Choroid plexus epithelial cell (primary cell): ENCODE measurements around the gene UBE2L3.
A peak's percentile ranks its signal among the peaks of the same experiment; 100 is the strongest.

Source experiments
- DNase-seq: peaks from one replicate; pipeline ENCODE4 v3.0.0-alpha.2; 2010; ENCODE audit warnings: low read depth
- H3K4me3 ChIP-seq: 2 replicates; pipeline ENCODE4 v1.5.1; 2011; ENCODE audit warnings: low read depth, mild to moderate bottlenecking, control low read depth, low read length, moderate library complexity
- TF ChIP-seq, protein P1 (sequence below): conservative IDR thresholded peaks from 2 replicates; pipeline ENCODE4 v1.5.1; 2011; ENCODE audit warnings: low read depth, mild to moderate bottlenecking, control low read depth, inconsistent platforms, low read length, moderate library complexity

Gene UBE2L3

DNA sequence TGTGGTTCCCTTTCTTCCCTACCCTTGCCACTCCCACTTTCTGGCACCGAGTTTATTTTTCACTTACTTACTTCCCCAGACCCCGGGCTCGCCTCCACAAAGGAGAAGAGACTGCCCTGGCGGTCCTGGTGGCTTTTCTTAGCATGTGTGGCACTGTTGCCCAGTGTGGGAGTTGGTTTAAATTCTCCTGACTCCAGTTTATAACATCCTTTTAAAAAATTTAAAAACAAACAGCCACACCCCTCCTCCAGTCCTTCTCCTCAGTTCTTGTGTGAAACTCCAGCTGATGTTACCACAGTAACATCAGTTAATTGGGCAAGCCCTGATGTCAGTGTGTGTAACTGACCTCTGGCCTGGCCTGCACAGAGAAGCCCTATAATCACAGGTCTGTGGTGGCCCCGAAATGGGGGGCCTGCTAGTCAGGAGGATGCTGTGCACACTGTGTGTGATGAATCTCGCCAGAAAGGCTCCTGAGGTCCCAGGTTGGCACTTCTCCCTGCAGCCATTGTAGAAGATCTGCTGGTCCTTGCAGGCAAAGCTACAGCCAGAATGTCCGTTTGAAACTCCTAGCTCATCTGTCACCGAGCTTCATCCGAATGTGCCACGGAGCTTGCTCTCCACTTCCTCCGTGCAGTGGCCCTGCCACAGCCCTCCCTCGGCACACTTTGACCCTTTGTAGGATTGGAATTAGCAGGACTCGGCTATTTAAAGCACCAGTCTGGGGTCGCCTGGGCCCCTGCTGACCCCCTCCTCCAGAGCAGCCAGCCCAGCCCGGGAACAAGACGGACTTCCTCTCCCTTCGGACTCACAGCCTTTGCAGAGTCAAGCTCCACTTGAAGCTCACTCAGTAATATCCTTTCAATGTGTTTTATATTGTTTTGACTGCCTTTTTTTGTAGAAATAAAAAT is 54.8 kb downstream of the UBE2L3 start:
- TF ChIP-seq, protein P1, sequence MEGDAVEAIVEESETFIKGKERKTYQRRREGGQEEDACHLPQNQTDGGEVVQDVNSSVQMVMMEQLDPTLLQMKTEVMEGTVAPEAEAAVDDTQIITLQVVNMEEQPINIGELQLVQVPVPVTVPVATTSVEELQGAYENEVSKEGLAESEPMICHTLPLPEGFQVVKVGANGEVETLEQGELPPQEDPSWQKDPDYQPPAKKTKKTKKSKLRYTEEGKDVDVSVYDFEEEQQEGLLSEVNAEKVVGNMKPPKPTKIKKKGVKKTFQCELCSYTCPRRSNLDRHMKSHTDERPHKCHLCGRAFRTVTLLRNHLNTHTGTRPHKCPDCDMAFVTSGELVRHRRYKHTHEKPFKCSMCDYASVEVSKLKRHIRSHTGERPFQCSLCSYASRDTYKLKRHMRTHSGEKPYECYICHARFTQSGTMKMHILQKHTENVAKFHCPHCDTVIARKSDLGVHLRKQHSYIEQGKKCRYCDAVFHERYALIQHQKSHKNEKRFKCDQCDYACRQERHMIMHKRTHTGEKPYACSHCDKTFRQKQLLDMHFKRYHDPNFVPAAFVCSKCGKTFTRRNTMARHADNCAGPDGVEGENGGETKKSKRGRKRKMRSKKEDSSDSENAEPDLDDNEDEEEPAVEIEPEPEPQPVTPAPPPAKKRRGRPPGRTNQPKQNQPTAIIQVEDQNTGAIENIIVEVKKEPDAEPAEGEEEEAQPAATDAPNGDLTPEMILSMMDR, result no peak
- H3K4me3 ChIP-seq, result no peak overlapping the region
- no peak for DNase-seq

GRCh38 chr22:21622919-21623647 is 55.6 kb downstream of the UBE2L3 start:
- no peak for DNase-seq
- TF ChIP-seq, protein P1, result no peak
- H3K4me3 ChIP-seq, result no peak overlapping the region

- TF ChIP-seq, protein P1, result no peak
- no peak overlapping the region for H3K4me3 ChIP-seq
- DNase-seq, result no peak
Measured at GRCh38 chr22:21623648-21623970, 56.1 kb downstream of the UBE2L3 start.

GRCh38 chr22:21624120-21624879 is 56.8 kb downstream of the UBE2L3 start:
- H3K4me3 ChIP-seq, result no peak overlapping the region
- TF ChIP-seq, protein P1, result peak; percentile 74
- DNase-seq, result peak; percentile 36

DNA sequence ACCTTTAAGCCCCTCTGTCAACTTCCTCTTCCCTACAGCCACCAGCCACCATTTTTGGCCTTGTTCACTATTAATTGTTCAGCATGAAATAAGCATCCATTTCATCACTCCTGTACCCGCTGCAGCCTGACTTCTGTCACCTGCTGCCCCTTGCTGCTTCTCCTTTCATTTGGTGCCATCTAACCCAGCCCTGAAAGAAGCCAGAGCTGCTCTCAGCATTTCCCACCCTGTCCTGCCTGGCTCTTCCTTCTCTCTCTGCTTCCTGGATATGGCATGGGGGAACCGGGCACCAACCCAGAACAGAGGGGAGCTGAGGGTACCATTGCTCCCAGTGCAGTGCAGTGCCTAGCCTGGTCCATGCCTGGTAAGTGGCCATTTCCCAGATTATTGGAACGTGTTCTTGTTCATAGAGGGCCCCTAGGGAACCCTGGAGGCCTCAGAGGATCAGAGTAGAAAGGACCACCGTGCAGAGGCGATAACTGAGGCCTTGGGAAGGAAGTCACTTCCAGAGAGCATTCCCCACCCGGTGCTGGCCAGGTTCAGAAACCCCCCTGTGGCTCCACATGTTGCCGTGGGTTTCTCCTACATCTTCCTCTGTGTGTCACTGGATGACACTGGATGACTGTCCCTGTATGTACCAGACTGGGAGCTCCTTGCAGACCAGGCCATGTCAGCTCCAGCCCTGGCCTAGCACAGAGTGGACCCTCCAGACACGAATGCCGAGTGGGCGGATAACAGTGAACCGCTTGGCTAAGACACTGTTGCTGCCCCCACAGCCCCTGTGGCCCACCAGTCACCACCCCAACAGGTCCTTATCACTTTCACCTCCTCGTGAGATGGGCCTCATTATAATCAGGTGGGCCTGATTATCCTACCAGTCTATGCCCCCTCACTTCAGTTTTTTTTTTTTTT is 57.6 kb downstream of the UBE2L3 start:
- H3K4me3 ChIP-seq, result no peak overlapping the region
- TF ChIP-seq, protein P1, result no peak
- no peak for DNase-seq

DNA sequence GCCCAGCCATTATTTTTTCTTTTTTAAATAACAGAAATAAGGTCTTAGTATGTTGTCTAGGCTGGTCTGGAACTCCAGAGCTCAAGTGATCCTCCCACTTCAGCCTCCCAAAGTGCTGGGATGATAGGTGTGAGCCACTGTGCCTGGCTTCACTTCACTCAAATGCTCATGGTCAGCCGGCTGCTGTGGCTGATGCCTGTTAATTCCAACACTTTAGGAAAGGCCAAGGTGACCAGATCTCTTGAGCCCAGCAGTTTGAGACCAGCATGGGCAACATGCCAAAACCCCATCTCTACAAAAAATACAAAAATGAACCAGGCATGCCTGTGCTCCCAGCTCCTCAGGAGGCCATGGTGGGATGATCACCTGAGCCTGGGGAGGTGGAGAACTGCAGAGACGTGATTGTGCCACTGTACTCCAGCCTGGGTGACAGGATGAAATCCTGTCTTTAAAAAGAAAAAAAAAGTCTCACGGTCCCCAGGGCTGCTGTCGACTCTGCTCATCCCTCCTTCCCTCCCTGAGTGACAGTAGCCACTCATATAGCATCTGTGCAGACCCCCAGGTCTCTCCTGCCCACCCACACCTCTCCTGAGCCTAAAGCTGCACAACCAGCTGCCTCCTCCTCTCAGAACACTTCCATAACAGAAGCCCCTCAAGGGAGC is 58.7 kb downstream of the UBE2L3 start:
- no peak for DNase-seq
- H3K4me3 ChIP-seq, result no peak overlapping the region
- TF ChIP-seq, protein P1, result no peak
